Endothelial cell of hepatic sinusoid (primary cell): ENCODE data around the gene TBCD.

Experiments
- in situ Hi-C: cut with HindIII; loops from 2 replicates; pipeline ENCODE4 v1.10.0; 2017; ENCODE audit warnings: low sequenced_read_pairs

The TBCD gene

GRCh38 chr17:82932518-82933310 lies 180.8 kb downstream of the TBCD start:
- in situ Hi-C loops: no loop called here

GRCh38 chr17:82933911-82934310 lies 182.0 kb downstream of the TBCD start:
- in situ Hi-C loops: no loop called here

- in situ Hi-C loops: no loop called here
Observed at GRCh38 chr17:82935966-82936767, 184.3 kb downstream of the TBCD start.

- in situ Hi-C loops: no loop called here
Observed at GRCh38 chr17:82936768-82937171, 184.9 kb downstream of the TBCD start.

- in situ Hi-C loops: no loop called here
Observed at GRCh38 chr17:82937411-82938371, 185.8 kb downstream of the TBCD start.

GRCh38 chr17:82938486-82938872 lies 186.6 kb downstream of the TBCD start:
- in situ Hi-C loops: no loop called here

GRCh38 chr17:82938873-82939620 lies 187.2 kb downstream of the TBCD start:
- in situ Hi-C loops: no loop called here

- in situ Hi-C loops: loop anchor here (5.0 kb wide), 1 partner anchor 92 kb away; no protein-coding TSS in a partner anchor
Observed at GRCh38 chr17:82939621-82940135, 187.8 kb downstream of the TBCD start.

- in situ Hi-C loops: loop anchor here (5.0 kb wide), 1 partner anchor 93 kb away; no protein-coding TSS in a partner anchor
Observed at GRCh38 chr17:82940226-82941020, 188.6 kb downstream of the TBCD start.

GRCh38 chr17:82941021-82942001 lies 189.4 kb downstream of the TBCD start:
- in situ Hi-C loops: loop anchor here (5.0 kb wide), 1 partner anchor 94 kb away; no protein-coding TSS in a partner anchor

GRCh38 chr17:82942166-82943130 lies 190.6 kb downstream of the TBCD start:
- in situ Hi-C loops: loop anchor here (5.0 kb wide), 1 partner anchor 95 kb away; no protein-coding TSS in a partner anchor

- in situ Hi-C loops: loop anchor here (5.0 kb wide), 1 partner anchor 96 kb away; no protein-coding TSS in a partner anchor
Observed at GRCh38 chr17:82943339-82943738, 191.5 kb downstream of the TBCD start.

GRCh38 chr17:82943751-82944150 lies 191.9 kb downstream of the TBCD start:
- in situ Hi-C loops: loop anchor here (5.0 kb wide), 1 partner anchor 96 kb away; no protein-coding TSS in a partner anchor

- in situ Hi-C loops: loop anchor here (5.0 kb wide), 1 partner anchor 98 kb away; no protein-coding TSS in a partner anchor
Observed at GRCh38 chr17:82944990-82945389, 193.1 kb downstream of the TBCD start.

- in situ Hi-C loops: no loop called here
Observed at GRCh38 chr17:82946081-82946480, 194.2 kb downstream of the TBCD start.
